Neutrophil (primary cell): ENCODE data around the gene OPN1MW.
"Not testable (repeated sequence)": the region's sequence is repeated elsewhere in the genome, so short reads cannot be mapped to it uniquely, and the experiment has no call there.

Experiments
- H3K27ac ChIP-seq: fragments of 200-600 bp; sonication (generic); 2 replicates; pipeline ENCODE4 v1.5.1; 2016; ENCODE audit warnings: mild to moderate bottlenecking, moderate library complexity
- H3K27me3 ChIP-seq: fragments of 200-600 bp; sonication (generic); 2 replicates; pipeline ENCODE4 v1.6.0; 2016; ENCODE audit warnings: mild to moderate bottlenecking
- H3K36me3 ChIP-seq: fragments of 200-600 bp; sonication (generic); 2 replicates; pipeline ENCODE4 v1.5.1; 2017
- H3K4me1 ChIP-seq, 2 experiments: fragments of 200-600 bp in 1 of 2; sonication (generic) in 1 of 2; 1 replicate in 1 of 2; 2 replicates in 1 of 2; pipeline versions ENCODE4 v1.5.1 to v1.6.1; 2013 to 2016; ENCODE audit warnings: low read depth in 1 of 2, low read length in 1 of 2, mild to moderate bottlenecking in 1 of 2, moderate library complexity in 1 of 2; ENCODE audit not compliant: control insufficient read depth in 1 of 2, insufficient read depth in 1 of 2
- H3K4me3 ChIP-seq, 2 experiments: fragments of 200-600 bp in 1 of 2; sonication (generic) in 1 of 2; 1 replicate in 1 of 2; 2 replicates in 1 of 2; pipeline ENCODE4 v1.5.1; 2013 to 2016; ENCODE audit warnings: low read depth in 1 of 2, low read length in 1 of 2, mild to moderate bottlenecking in 1 of 2, moderate library complexity in 1 of 2
- H3K9me3 ChIP-seq: fragments of 200-600 bp; sonication (generic); 2 replicates; pipeline ENCODE4 v1.5.1; 2016
- TF ChIP-seq, protein P1 (sequence below): fragments of 200-600 bp; sonication (generic); IDR thresholded peaks from 2 replicates; pipeline ENCODE4 v1.5.1; 2016; ENCODE audit warnings: antibody characterized with exemption

Gene OPN1MW

GRCh38 chrX:154142386-154142785 is 40.0 kb upstream of the OPN1MW start:
- peaks cover under 1 to 7% of the 10 kb centered on the region in 2 experiments for H3K4me1 ChIP-seq
- no peaks in the 10 kb centered on the region for H3K9me3 ChIP-seq
- TF ChIP-seq, protein P1, sequence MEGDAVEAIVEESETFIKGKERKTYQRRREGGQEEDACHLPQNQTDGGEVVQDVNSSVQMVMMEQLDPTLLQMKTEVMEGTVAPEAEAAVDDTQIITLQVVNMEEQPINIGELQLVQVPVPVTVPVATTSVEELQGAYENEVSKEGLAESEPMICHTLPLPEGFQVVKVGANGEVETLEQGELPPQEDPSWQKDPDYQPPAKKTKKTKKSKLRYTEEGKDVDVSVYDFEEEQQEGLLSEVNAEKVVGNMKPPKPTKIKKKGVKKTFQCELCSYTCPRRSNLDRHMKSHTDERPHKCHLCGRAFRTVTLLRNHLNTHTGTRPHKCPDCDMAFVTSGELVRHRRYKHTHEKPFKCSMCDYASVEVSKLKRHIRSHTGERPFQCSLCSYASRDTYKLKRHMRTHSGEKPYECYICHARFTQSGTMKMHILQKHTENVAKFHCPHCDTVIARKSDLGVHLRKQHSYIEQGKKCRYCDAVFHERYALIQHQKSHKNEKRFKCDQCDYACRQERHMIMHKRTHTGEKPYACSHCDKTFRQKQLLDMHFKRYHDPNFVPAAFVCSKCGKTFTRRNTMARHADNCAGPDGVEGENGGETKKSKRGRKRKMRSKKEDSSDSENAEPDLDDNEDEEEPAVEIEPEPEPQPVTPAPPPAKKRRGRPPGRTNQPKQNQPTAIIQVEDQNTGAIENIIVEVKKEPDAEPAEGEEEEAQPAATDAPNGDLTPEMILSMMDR = no peak
- H3K27ac ChIP-seq = no peak overlapping the region
- H3K36me3 ChIP-seq = no peaks in the 10 kb centered on the region
- no peaks in the 10 kb centered on the region for H3K27me3 ChIP-seq
- no peak overlapping the region for H3K4me3 ChIP-seq

GRCh38 chrX:154142950-154143745 is 39.2 kb upstream of the OPN1MW start:
- Histone ChIP-seq H3K36me3 (no peaks in the 10 kb centered on the region), H3K9me3 (no peaks in the 10 kb centered on the region), H3K27ac (no peak overlapping the region), H3K4me3 (no peak overlapping the region), H3K27me3 (no peaks in the 10 kb centered on the region), H3K4me1 (peaks cover 0 to 7% of the 10 kb centered on the region in 2 experiments)
- TF ChIP-seq, protein P1 = no peak

- not testable (repeated sequence) for H3K4me1 ChIP-seq, H3K9me3 ChIP-seq, H3K4me3 ChIP-seq, H3K27ac ChIP-seq, H3K36me3 ChIP-seq, H3K27me3 ChIP-seq
These were observed 38.4 kb upstream of the OPN1MW start, which contains the start of gene OPN1LW for GRCh38 chrX:154144010-154144409. Gene OPN1LW, plus strand, starts transcription at chrX:154144243. Its CDS starts 41 bp downstream, at chrX:154144284.

DNA sequence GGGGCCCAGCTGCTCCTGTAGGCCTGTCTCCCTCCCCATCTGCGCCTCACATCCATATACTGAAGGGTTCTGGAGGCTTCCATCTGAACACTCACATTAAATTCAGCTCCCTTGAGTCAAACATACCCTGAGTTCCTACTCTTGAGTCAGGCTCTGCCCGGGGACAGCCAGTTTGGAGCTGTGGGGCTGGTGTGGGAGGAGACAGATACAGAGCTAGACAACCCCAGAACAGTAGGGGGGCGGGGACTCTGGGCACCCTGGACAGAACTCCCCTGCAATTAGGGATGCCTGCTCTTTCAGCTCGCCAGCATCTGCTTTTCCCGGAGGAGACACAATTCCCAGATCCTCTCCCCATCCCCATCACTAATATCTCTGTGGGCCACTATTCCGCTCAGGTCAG is 31.4 kb upstream of the OPN1MW start:
- not testable (repeated sequence) for H3K9me3 ChIP-seq, H3K4me3 ChIP-seq, H3K27ac ChIP-seq, H3K36me3 ChIP-seq, H3K27me3 ChIP-seq, H3K4me1 ChIP-seq

DNA sequence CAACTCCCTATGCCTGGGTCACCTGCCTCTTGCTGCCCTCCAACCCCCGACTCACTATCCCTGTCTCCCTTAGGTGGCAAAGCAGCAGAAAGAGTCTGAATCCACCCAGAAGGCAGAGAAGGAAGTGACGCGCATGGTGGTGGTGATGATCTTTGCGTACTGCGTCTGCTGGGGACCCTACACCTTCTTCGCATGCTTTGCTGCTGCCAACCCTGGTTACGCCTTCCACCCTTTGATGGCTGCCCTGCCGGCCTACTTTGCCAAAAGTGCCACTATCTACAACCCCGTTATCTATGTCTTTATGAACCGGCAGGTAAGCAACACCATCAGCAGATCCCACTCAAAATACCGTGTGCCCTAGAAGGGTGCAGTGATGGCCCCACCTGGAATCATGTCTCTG is 26.2 kb upstream of the OPN1MW start:
- not testable (repeated sequence) for H3K4me3 ChIP-seq, H3K4me1 ChIP-seq, H3K27me3 ChIP-seq, H3K9me3 ChIP-seq, H3K36me3 ChIP-seq, H3K27ac ChIP-seq

GRCh38 chrX:154157207-154157606 is 25.2 kb upstream of the OPN1MW start:
- H3K9me3 ChIP-seq, H3K27me3 ChIP-seq, H3K36me3 ChIP-seq, H3K4me1 ChIP-seq, H3K4me3 ChIP-seq, H3K27ac ChIP-seq: not testable (repeated sequence)

- not testable (repeated sequence) for H3K36me3 ChIP-seq
These were observed 23.1 kb upstream of the OPN1MW start for GRCh38 chrX:154159345-154159744.

GRCh38 chrX:154164902-154165301 is 17.5 kb upstream of the OPN1MW start:
- not testable (repeated sequence) for H3K4me3 ChIP-seq

More at GRCh38 chrX:154159345-154159744, 23.1 kb upstream of the OPN1MW start:
- H3K9me3 ChIP-seq, H3K4me1 ChIP-seq, H3K27me3 ChIP-seq, H3K4me3 ChIP-seq, H3K27ac ChIP-seq: not testable (repeated sequence)

DNA sequence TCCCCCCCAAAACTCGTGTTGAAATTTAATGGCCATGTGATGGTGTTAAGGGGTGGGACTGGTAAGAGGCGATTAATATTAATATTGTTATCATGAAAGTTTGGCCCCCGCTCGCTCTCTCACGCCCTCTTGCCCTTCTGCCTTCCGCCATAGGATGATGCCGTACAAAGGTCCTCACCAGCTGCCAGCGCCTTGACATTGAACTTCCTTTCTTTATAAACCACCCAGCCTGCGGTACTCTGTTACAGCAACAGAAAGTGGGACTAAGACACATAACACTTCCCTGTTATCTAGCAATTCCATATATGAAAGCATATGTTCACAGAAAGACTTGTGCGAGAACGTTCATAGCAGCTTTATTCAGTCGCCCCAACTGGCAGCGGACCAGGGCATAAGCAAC is 14.0 kb upstream of the OPN1MW start:
- not testable (repeated sequence) for H3K27ac ChIP-seq, H3K27me3 ChIP-seq, H3K4me3 ChIP-seq, H3K36me3 ChIP-seq, H3K4me1 ChIP-seq, H3K9me3 ChIP-seq

More at GRCh38 chrX:154164902-154165301, 17.5 kb upstream of the OPN1MW start:
- H3K36me3 ChIP-seq, H3K4me1 ChIP-seq, H3K27me3 ChIP-seq, H3K9me3 ChIP-seq, H3K27ac ChIP-seq: not testable (repeated sequence)

GRCh38 chrX:154172535-154172943 is 9.9 kb upstream of the OPN1MW start:
- H3K9me3 ChIP-seq = not testable (repeated sequence)

DNA sequence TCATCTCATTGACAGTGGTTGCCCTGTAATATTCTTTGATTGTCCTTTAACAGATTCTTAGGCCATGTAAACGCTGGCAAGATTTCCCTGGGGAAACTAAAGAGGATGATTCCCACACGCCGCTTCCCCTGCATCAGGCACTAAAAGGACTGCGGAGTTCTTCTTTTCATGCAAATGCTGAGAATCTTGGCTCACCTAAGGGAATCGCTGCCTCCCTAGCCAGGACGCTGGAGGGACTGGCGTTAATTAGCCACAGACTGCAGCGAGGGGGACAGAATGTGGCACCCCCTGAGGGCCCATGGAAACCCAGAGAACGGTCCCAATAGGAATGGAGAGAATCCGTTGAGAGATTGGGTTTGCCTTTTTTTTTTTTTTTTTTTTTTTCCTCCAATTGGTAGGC is 8.0 kb upstream of the OPN1MW start:
- H3K27ac ChIP-seq, H3K4me1 ChIP-seq, H3K36me3 ChIP-seq, H3K27me3 ChIP-seq, H3K4me3 ChIP-seq, H3K9me3 ChIP-seq: not testable (repeated sequence)

More at GRCh38 chrX:154172535-154172943, 9.9 kb upstream of the OPN1MW start:
- not testable (repeated sequence) for H3K36me3 ChIP-seq, H3K4me1 ChIP-seq, H3K27me3 ChIP-seq, H3K27ac ChIP-seq, H3K4me3 ChIP-seq

DNA sequence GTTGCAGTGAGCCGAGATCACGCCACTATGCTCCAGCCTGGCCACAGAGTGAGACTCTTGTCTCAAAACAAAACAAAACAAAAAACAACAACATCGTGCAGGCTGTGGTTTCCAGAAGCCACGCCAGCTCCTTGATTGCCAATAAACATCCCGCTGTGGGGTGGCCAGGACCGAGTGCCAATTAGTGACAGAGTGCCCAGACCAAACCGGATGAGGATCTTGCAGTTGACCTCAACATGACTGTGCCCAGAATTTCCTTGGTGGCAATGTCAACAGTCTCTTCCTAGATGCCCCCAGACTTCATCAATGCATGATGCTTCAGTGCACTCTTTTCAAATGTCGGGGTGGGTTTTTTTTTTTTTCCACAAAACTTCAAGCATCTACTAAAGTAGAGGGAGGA is 1.4 kb downstream of the OPN1MW start:
- not testable (repeated sequence) for H3K4me1 ChIP-seq, H3K4me3 ChIP-seq, H3K27ac ChIP-seq, H3K9me3 ChIP-seq, H3K36me3 ChIP-seq, H3K27me3 ChIP-seq
